Endodermal cell (in vitro differentiated cells): ENCODE results near the gene HBE1. TPM values are rescaled to one million over a fixed set of nuclear protein-coding genes. Genes with fewer than 3 reads are reported as not detected.
"Not testable (repeated sequence)": the region's sequence is repeated elsewhere in the genome, so short reads cannot be mapped to it uniquely, and the experiment has no call there.

Experiments
- DNase-seq: peaks from one replicate; pipeline ENCODE4 v3.0.0-alpha.2; 2017
- H3K27ac ChIP-seq: 2 replicates; pipeline ENCODE4 v1.5.1; 2013; ENCODE audit warnings: mild to moderate bottlenecking, low read depth, low read length, moderate library complexity
- H3K27me3 ChIP-seq: 2 replicates; pipeline ENCODE4 v1.6.1; 2013; ENCODE audit warnings: mild to moderate bottlenecking, low read length, moderate library complexity; ENCODE audit not compliant: insufficient read depth, control insufficient read depth, poor library complexity, severe bottlenecking
- H3K36me3 ChIP-seq: 2 replicates; pipeline ENCODE4 v1.7.0; 2013; ENCODE audit warnings: mild to moderate bottlenecking, low read length, moderate library complexity; ENCODE audit not compliant: control insufficient read depth, insufficient read depth
- H3K4me1 ChIP-seq: one replicate; pipeline ENCODE4 v1.7.0; 2013; ENCODE audit warnings: low read length; ENCODE audit not compliant: control insufficient read depth, insufficient read depth
- H3K4me3 ChIP-seq: 2 replicates; pipeline ENCODE4 v1.5.1; 2013; ENCODE audit warnings: mild to moderate bottlenecking, low read length, moderate library complexity
- H3K9ac ChIP-seq: 2 replicates; pipeline ENCODE4 v1.6.1; 2013; ENCODE audit warnings: mild to moderate bottlenecking, low read length, moderate library complexity; ENCODE audit not compliant: poor library complexity, severe bottlenecking; ENCODE audit errors: extremely low read depth
- H3K9me3 ChIP-seq: 2 replicates; pipeline ENCODE4 v1.6.1; 2013; ENCODE audit warnings: mild to moderate bottlenecking, low read length, moderate library complexity; ENCODE audit not compliant: control insufficient read depth
- H3K27ac Mint-ChIP-seq: 2 replicates; pipeline ENCODE4 v1.8.0; 2020; ENCODE audit warnings: mixed read lengths
- H3K27me3 Mint-ChIP-seq: 2 replicates; pipeline ENCODE4 v1.8.0; 2021; ENCODE audit warnings: mild to moderate bottlenecking, mixed read lengths; ENCODE audit not compliant: insufficient read depth
- H3K36me3 Mint-ChIP-seq: 2 replicates; pipeline ENCODE4 v1.8.0; 2020; ENCODE audit warnings: low read depth, mixed read lengths
- H3K4me1 Mint-ChIP-seq: 2 replicates; pipeline ENCODE4 v1.8.0; 2020; ENCODE audit warnings: mixed read lengths
- H3K4me3 Mint-ChIP-seq: 2 replicates; pipeline ENCODE4 v1.8.0; 2020; ENCODE audit warnings: mild to moderate bottlenecking, moderate library complexity, mixed read lengths
- H3K9me3 Mint-ChIP-seq: 2 replicates; pipeline ENCODE4 v1.8.0; 2020; ENCODE audit warnings: mild to moderate bottlenecking, mixed read lengths
- CTCF ChIP-seq: fragments of 200-600 bp; sonication (generic); conservative IDR thresholded peaks from 2 replicates; pipeline ENCODE4 v1.5.0; 2021; ENCODE audit warnings: antibody characterized with exemption, mild to moderate bottlenecking
- WGBS, 2 experiments: methylation state at CpG; one replicate each; pipeline versions ENCODE4 v1.1.5 to v1.1.7; 2013; ENCODE audit warnings: missing lambda C conversion rate in 2 of 2, mixed read lengths in 1 of 2; ENCODE audit not compliant: insufficient coverage in 1 of 2, insufficient read length in 1 of 2; 5-methylcytosine and 5-hydroxymethylcytosine counted together
- long read RNA-seq, 4 experiments: library from polyadenylated mRNA in 2 of 4; library from RNA in 1 of 4; library from capped mRNA in 1 of 4; stranded (forward) in 3 of 4; unstranded in 1 of 4; transcript quantifications; one replicate each; pipeline ENCODE4 v2.0.0, GENCODE V29; 2020 to 2021; ENCODE audit warnings: inconsistent platforms in 1 of 4
- polyA plus RNA-seq, 2 experiments: library from polyadenylated mRNA; stranded (reverse); fragments of 50-300 nt; gene quantifications; one replicate each; pipeline ENCODE4 v1.2.3, GENCODE V29; 2013
- total RNA-seq, 2 donors: library from RNA; stranded (reverse); fragmentation: NEBNext Ultra II Directional in 1 of 2; extraction: Animal tissue kit (Norgen Biotek cat#: 25700) in 1 of 2; gene quantifications; 2 replicates in 1 of 2; 3 replicates in 1 of 2; pipeline ENCODE4 v1.2.1, GENCODE V29; 2021

Gene HBE1
- 1 to 10 TPM in 1 of 2 donors, under 1 TPM in 1; 0.81 to 6.1 TPM for total RNA-seq
- polyA plus RNA-seq (2013, experiment 1 of 2): 2.6 TPM
- 2.6 TPM for polyA plus RNA-seq (2013, experiment 2 of 2)
- long read RNA-seq, experiment 1, partial matches to known transcripts: 0 of 4 reads
- long read RNA-seq, experiment 1, other reads (novel, unspliced or antisense): 4 of 4 reads
- long read RNA-seq, experiment 2, partial matches to known transcripts: 0 of 6 reads
- long read RNA-seq, experiment 2, other reads (novel, unspliced or antisense): 5 of 6 reads
- long read RNA-seq, experiment 3, partial matches to known transcripts: 0 of 1 reads
- long read RNA-seq, experiment 3, other reads (novel, unspliced or antisense): 1 of 1 reads
- long read RNA-seq, experiment 4, partial matches to known transcripts: 0 of 9 reads
- long read RNA-seq, experiment 4, other reads (novel, unspliced or antisense): 8 of 9 reads

- Histone ChIP-seq H3K27ac (no peak within 1 kb of the TSS), H3K4me3 (no peak within 1 kb of the TSS), H3K9me3 (no peaks in the 10 kb centered on the region), H3K36me3 (no peaks in the 10 kb centered on the region), H3K4me1 (peaks cover 3% of the 10 kb centered on the region), H3K27me3 (no peaks in the 10 kb centered on the region), H3K9ac (no peak within 1 kb of the TSS)
- DNase-seq: no peak
- Mint-ChIP-seq H3K27me3 (no peaks in the 10 kb centered on the region), H3K4me3 (no peak within 1 kb of the TSS), H3K9me3 (no peaks in the 10 kb centered on the region), H3K4me1 (peaks cover 5% of the 10 kb centered on the region), H3K27ac (no peak within 1 kb of the TSS), H3K36me3 (no peaks in the 10 kb centered on the region)
- WGBS, 2 experiments: 93 to 95% methylated on average over 3 to 4 of the region's 4 CpGs
- no peak for TF ChIP-seq CTCF
These were observed at the start of gene HBE1 for GRCh38 chr11:5269715-5270147. TSS of gene HBE1 (minus strand) at chr11:5269945. CDS start at chr11:5269890, 55 bp downstream.

GRCh38 chr11:5317292-5317691, 47.5 kb upstream of the HBE1 start:
- no peak overlapping the region for H3K4me3 Mint-ChIP-seq
- H3K4me3 ChIP-seq: no peak overlapping the region
- no peaks in the 10 kb centered on the region for H3K36me3 ChIP-seq
- H3K9me3 ChIP-seq: no peaks in the 10 kb centered on the region
- DNase-seq: no peak
- no peak overlapping the region for H3K27ac ChIP-seq
- TF ChIP-seq CTCF: peak; percentile 12
- H3K9me3 Mint-ChIP-seq: peaks cover 2% of the 10 kb centered on the region
- 80% methylated on average over 4 of the region's 5 CpGs; no CpG with 5 or more reads in 1 of the 2 experiments for WGBS, 2 experiments
- H3K36me3 Mint-ChIP-seq: no peaks in the 10 kb centered on the region
- H3K27me3 Mint-ChIP-seq: no peaks in the 10 kb centered on the region
- no peaks in the 10 kb centered on the region for H3K27me3 ChIP-seq
- no peaks in the 10 kb centered on the region for H3K4me1 Mint-ChIP-seq
- no peak overlapping the region for H3K27ac Mint-ChIP-seq
- H3K9ac ChIP-seq: no peak overlapping the region
- H3K4me1 ChIP-seq: no peaks in the 10 kb centered on the region

- not testable (repeated sequence) for H3K4me3 ChIP-seq, H3K9ac ChIP-seq, H3K36me3 ChIP-seq, H3K36me3 Mint-ChIP-seq, H3K4me3 Mint-ChIP-seq, H3K9me3 Mint-ChIP-seq, DNase-seq, H3K27ac Mint-ChIP-seq, H3K4me1 Mint-ChIP-seq, H3K4me1 ChIP-seq, H3K27me3 ChIP-seq, H3K27me3 Mint-ChIP-seq, H3K27ac ChIP-seq, H3K9me3 ChIP-seq
- 91 to 100% methylated on average over 1 to 2 of the region's 3 CpGs for WGBS, 2 experiments
These were observed 43.7 kb upstream of the HBE1 start for GRCh38 chr11:5313326-5314023.
